Kidney capillary endothelial cell (primary cell): ENCODE measurements around the gene TFG.

Source experiments
- DNase-seq: peaks from one replicate; pipeline ENCODE4 v3.0.0-alpha.2; 2018; ENCODE audit warnings: low spot score

TFG gene

DNA sequence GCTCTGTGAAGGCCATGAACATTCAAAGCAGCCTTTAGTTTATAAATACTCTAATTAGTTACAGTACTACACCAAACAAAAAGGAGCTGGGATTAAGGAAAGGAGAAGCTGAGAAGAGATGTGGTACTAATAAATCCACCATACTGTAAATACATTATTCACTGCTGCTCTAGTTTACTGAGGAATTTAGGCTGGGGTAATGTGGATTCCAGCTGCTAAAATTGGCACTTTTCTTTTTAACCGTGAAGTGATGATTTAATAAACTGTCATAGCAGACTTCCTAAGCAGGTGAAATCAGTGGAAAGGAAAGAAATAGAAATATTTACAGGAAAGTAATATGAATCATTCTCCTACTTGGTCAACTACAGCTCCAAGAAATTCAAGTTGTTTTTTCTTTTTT, 88.7 kb downstream of the TFG start:
- DNase-seq, result no peak
